Ishikawa (cell line): ENCODE results near the gene CKAP4.

Experiments
- CEBPB ChIP-seq: IDR thresholded peaks from 2 replicates; pipeline ENCODE4 v1.6.1; 2012
- CREB1 ChIP-seq: IDR thresholded peaks from 2 replicates; pipeline ENCODE4 v1.6.1; 2012; ENCODE audit warnings: low read depth
- EGR1 ChIP-seq: IDR thresholded peaks from 2 replicates; pipeline ENCODE4 v1.6.1; 2012
- EP300 ChIP-seq: IDR thresholded peaks from 2 replicates; pipeline ENCODE4 v1.6.1; 2012; ENCODE audit warnings: borderline replicate concordance
- FOXM1 ChIP-seq: IDR thresholded peaks from 2 replicates; pipeline ENCODE4 v1.6.1; 2012; ENCODE audit warnings: low read depth, borderline replicate concordance
- NFIC ChIP-seq: IDR thresholded peaks from 2 replicates; pipeline ENCODE4 v1.6.1; 2012
- RAD21 ChIP-seq: IDR thresholded peaks from 2 replicates; pipeline ENCODE4 v1.6.1; 2012; ENCODE audit warnings: low read depth
- TAF1 ChIP-seq: IDR thresholded peaks from 2 replicates; pipeline ENCODE4 v1.6.1; 2012; ENCODE audit warnings: low read depth, mild to moderate bottlenecking
- TCF12 ChIP-seq: IDR thresholded peaks from 2 replicates; pipeline ENCODE4 v1.6.1; 2012; ENCODE audit warnings: low read depth
- TEAD4 ChIP-seq: IDR thresholded peaks from 2 replicates; pipeline ENCODE4 v1.6.1; 2012
- YY1 ChIP-seq: IDR thresholded peaks from 2 replicates; pipeline ENCODE4 v1.6.1; 2012; ENCODE audit warnings: low read depth
- ZBTB7A ChIP-seq: IDR thresholded peaks from 2 replicates; pipeline ENCODE4 v1.6.1; 2012; ENCODE audit warnings: low read depth
- TF ChIP-seq, protein P1 (sequence below): IDR thresholded peaks from 2 replicates; pipeline ENCODE4 v1.6.1; 2012
- TF ChIP-seq, protein P2 (sequence below): IDR thresholded peaks from 2 replicates; pipeline ENCODE4 v1.6.1; 2012; ENCODE audit warnings: low read depth, mild to moderate bottlenecking
- TF ChIP-seq, protein P3 (sequence below): IDR thresholded peaks from 2 replicates; pipeline ENCODE4 v1.6.1; 2012

Gene CKAP4, protein sequence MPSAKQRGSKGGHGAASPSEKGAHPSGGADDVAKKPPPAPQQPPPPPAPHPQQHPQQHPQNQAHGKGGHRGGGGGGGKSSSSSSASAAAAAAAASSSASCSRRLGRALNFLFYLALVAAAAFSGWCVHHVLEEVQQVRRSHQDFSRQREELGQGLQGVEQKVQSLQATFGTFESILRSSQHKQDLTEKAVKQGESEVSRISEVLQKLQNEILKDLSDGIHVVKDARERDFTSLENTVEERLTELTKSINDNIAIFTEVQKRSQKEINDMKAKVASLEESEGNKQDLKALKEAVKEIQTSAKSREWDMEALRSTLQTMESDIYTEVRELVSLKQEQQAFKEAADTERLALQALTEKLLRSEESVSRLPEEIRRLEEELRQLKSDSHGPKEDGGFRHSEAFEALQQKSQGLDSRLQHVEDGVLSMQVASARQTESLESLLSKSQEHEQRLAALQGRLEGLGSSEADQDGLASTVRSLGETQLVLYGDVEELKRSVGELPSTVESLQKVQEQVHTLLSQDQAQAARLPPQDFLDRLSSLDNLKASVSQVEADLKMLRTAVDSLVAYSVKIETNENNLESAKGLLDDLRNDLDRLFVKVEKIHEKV

DNA sequence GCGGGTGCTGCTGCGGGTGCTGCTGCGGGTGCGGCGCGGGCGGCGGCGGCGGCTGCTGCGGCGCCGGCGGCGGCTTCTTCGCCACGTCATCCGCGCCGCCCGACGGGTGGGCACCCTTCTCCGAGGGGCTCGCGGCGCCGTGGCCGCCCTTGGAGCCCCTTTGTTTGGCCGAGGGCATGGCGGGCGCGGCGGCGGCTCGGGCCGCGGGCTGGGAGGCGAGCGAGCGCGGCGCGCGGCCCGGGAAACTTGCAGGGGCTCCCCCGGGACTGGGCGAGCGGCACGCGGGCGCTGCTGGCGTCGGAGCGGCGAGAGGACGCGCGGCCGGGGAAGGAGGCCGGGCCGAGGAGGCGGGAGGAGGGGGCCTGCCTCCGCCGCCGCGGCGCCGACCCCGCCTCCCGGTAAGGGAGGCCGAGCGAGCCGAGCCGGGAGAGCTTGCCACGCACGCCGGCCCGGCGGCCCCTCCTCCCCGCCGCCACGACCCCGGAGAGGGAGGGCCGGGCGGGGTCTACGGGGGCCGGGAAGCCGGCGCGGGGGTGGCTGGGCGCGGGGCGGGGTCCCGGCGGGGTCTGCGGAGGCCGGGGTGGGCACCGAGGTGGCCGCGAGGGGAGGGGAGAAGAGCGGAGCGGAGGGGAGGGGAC lies at the start of gene CKAP4:
CKAP4 (minus strand) TSS at position 347 of the 638 bp plus-strand sequence; CDS start at position 178, 169 bp downstream.
- no peak for TF ChIP-seq ZBTB7A
- TF ChIP-seq, protein P1, sequence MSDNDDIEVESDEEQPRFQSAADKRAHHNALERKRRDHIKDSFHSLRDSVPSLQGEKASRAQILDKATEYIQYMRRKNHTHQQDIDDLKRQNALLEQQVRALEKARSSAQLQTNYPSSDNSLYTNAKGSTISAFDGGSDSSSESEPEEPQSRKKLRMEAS = peak; percentile 77; the same call in 1 of the 2 replicates

DNA sequence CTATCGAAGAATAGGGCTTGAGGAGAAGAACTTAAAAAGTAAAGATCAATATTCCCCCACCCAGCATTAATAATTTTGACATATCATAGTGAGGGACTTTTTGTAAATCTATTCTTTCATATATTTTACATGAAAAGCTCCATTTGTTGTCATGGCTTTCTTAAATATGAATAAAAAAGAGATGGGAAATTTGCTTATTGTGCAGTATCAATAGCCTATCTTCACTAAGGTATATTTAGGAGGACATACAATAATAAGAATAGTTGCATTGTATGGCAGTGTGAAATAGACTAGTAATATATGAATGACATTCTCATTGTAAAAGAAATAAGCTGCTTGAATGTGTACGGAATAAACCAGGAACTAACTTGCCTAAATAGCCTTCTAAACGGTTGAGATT lies 49.3 kb upstream of the CKAP4 start:
- TF ChIP-seq RAD21 (no peak), EGR1 (no peak), CREB1 (no peak), NFIC (no peak), TAF1 (no peak), ZBTB7A (no peak), YY1 (no peak), FOXM1 (no peak), TEAD4 (no peak), CEBPB (no peak)
- TF ChIP-seq, protein P2, sequence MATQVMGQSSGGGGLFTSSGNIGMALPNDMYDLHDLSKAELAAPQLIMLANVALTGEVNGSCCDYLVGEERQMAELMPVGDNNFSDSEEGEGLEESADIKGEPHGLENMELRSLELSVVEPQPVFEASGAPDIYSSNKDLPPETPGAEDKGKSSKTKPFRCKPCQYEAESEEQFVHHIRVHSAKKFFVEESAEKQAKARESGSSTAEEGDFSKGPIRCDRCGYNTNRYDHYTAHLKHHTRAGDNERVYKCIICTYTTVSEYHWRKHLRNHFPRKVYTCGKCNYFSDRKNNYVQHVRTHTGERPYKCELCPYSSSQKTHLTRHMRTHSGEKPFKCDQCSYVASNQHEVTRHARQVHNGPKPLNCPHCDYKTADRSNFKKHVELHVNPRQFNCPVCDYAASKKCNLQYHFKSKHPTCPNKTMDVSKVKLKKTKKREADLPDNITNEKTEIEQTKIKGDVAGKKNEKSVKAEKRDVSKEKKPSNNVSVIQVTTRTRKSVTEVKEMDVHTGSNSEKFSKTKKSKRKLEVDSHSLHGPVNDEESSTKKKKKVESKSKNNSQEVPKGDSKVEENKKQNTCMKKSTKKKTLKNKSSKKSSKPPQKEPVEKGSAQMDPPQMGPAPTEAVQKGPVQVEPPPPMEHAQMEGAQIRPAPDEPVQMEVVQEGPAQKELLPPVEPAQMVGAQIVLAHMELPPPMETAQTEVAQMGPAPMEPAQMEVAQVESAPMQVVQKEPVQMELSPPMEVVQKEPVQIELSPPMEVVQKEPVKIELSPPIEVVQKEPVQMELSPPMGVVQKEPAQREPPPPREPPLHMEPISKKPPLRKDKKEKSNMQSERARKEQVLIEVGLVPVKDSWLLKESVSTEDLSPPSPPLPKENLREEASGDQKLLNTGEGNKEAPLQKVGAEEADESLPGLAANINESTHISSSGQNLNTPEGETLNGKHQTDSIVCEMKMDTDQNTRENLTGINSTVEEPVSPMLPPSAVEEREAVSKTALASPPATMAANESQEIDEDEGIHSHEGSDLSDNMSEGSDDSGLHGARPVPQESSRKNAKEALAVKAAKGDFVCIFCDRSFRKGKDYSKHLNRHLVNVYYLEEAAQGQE = no peak
- TF ChIP-seq, protein P3, sequence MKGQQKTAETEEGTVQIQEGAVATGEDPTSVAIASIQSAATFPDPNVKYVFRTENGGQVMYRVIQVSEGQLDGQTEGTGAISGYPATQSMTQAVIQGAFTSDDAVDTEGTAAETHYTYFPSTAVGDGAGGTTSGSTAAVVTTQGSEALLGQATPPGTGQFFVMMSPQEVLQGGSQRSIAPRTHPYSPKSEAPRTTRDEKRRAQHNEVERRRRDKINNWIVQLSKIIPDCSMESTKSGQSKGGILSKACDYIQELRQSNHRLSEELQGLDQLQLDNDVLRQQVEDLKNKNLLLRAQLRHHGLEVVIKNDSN = no peak

DNA sequence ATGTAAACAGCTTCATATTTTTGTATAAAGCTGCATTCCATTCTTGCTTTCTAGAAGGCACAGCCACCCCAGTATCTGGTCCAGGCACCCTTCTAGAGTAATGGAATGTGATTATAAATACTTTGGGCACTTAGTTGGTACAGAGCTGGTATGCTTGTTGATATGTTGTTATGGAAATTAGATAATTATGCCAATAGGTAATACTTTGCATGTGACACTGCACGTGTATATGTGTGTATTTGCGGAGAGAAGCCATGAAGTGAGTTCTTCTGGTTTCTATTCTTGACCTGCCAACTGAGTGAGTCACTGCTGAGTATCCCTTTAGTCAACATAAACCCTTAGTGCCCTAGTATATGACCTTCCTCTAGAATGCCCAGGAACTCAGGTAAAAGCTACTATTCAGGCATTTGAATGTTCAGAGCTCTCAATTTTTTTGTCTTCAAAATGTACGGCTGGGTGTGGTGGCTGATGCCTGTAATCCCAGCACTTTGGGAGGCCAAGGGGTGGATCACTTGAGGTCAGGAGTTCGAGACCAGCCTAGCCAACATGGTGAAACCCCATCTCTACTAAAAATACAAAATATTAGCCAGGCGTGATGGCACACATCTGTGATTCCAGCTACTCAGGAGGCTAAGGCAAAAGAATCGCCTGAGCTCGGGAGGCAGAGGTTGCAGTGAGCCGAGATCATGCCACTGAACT lies 48.5 kb upstream of the CKAP4 start:
- TF ChIP-seq TEAD4 (no peak), EP300 (no peak), FOXM1 (no peak), YY1 (no peak), RAD21 (no peak), TCF12 (no peak), CREB1 (no peak), TAF1 (no peak), ZBTB7A (no peak), EGR1 (no peak), NFIC (no peak), CEBPB (no peak)
- TF ChIP-seq, protein P2 = no peak
- TF ChIP-seq, protein P1 = no peak
- TF ChIP-seq, protein P3 = no peak

DNA sequence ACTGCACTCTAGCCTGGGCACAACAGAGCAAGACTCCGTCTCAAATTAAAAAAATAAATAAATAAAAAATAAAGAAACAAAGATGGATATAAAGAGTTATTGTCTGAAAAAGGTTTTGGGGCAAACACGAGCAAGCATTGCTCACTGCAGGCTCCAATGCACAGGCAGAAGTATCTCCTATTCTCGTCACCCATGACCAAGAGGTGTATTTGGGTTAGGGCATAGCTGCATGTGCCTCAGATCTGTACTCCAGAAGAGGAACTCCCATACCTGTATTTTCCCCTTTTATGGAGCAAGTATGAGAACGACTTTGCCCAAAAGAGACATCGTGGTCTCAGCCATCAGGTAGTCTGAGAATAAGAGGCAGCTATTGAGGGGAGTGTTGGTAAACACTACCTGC lies 44.5 kb upstream of the CKAP4 start:
- TF ChIP-seq EGR1 = no peak
- no peak for TF ChIP-seq TEAD4

DNA sequence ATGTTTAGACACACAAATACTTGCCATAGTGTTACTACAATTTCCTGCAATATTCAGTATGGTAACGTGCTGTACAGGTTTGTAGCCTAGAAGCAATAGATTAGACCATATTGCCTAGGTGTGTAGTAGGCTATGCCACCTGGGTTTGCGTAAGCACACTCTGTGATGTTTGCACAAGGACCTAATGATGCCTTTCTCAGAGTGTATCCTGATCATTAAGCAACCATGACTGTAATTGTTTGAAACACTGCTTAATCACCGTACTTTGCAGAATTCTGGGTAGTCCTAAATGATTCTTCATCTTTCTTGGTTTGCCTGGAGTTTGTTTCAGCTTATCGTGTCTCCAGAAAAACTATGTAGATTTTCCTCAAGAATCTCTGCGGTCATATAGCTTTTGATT lies 43.5 kb upstream of the CKAP4 start:
- no peak for TF ChIP-seq RAD21
- TF ChIP-seq EGR1 = no peak
- TF ChIP-seq, protein P2 = no peak
- TF ChIP-seq TAF1 = no peak
- no peak for TF ChIP-seq TEAD4
- no peak for TF ChIP-seq TCF12
- no peak for TF ChIP-seq NFIC
